Measurements from ENCODE around the gene BACE1. TPM values are rescaled to one million over a fixed set of nuclear protein-coding genes. Genes with fewer than 3 reads are reported as not detected.
"Not testable (repeated sequence)": the region's sequence is repeated elsewhere in the genome, so short reads cannot be mapped to it uniquely, and the experiment has no call there.

BACE1 gene
- total RNA-seq, 1 donor from 2014 or later: 0.13 TPM

DNA sequence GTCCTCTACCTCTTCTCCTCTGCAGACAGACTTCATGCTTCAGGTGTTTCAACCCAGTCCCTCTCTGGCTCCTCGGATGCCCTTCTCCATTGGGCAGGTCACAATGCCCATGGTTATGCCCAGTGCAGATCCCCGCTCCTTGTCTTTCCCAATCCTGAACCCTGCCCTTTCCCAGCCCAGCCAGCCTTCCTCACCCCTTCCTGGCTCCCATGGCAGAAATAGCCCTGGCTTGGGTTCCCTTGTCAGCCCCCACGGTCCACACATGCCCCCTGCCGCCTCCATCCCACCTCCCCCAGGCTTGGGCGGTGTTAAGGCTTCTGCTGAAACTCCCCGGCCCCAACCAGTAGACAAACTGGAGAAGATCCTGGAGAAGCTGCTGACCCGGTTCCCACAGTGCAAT is 34.2 kb downstream of the BACE1 start:
- H3K36me3 Mint-ChIP-seq (ENCODE audit: low read depth): peaks cover 12% of the 10 kb centered on the region
- H3K9me3 Mint-ChIP-seq: no peaks in the 10 kb centered on the region
- intact Hi-C loops (cut with micrococcal nuclease): no loop called here
- H3K27me3 Mint-ChIP-seq (ENCODE audit: insufficient read depth): no peaks in the 10 kb centered on the region
- DNase-seq (ENCODE audit: low spot score): no peak
- no peak overlapping the region for H3K27ac Mint-ChIP-seq
- peaks cover 11% of the 10 kb centered on the region for H3K4me1 Mint-ChIP-seq (ENCODE audit: low read depth)
- H3K4me3 Mint-ChIP-seq: no peak overlapping the region

DNA sequence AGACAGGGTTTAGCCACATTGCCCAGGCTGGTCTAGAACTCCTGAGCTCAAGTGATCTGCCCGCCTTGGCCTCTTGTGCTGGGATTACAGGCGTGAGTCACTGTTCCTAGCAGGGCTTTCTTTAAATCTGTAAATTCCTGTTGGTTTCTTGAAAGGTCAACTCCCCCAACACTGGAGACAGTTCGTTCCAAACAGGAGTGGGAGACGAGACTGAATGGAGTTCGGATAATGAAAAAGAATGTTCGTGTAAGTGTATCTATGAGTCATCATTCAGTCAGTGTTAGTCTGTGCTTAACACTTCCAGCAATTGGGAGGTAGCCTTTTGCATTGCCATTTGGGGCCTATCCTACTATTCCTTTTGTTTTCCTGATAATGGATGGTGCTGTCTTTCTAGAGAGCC is 34.9 kb downstream of the BACE1 start:
- no peak overlapping the region for H3K4me3 Mint-ChIP-seq
- intact Hi-C loops (cut with micrococcal nuclease): no loop called here
- peaks cover 11% of the 10 kb centered on the region for H3K4me1 Mint-ChIP-seq (ENCODE audit: low read depth)
- H3K36me3 Mint-ChIP-seq (ENCODE audit: low read depth): peaks cover 9% of the 10 kb centered on the region
- no peak for DNase-seq (ENCODE audit: low spot score)
- no peaks in the 10 kb centered on the region for H3K27me3 Mint-ChIP-seq (ENCODE audit: insufficient read depth)
- no peaks in the 10 kb centered on the region for H3K9me3 Mint-ChIP-seq
- no peak overlapping the region for H3K27ac Mint-ChIP-seq

DNA sequence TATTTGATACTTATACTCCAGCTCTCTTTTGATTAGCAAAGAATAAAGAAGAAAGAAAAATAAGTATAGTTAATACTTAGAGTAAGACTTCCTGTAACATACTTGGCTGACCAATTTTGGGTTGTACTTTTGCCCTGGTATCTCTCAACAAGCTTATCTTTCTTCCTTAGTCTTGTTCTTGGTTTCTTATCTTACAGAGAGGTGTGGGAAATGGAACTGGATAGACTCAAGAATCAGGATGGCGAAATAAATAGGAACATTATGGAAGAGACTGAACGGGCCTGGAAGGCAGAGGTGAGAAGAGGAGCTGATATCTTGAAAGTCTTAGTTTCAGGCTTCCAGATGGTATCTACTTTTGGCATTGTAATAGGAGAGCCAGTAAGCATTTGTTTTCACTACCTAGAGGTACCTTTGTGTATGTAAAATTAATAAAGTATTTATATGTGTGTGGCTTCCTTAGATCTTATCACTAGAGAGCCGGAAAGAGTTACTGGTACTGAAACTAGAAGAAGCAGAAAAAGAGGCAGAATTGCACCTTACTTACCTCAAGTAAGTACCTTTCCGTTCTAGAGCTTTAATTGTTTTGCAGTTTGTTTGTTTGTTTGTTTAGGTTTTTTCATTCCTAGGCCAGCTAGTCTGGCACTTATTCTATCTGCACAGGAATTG is 36.2 kb downstream of the BACE1 start:
- no peak overlapping the region for H3K27ac Mint-ChIP-seq

DNA sequence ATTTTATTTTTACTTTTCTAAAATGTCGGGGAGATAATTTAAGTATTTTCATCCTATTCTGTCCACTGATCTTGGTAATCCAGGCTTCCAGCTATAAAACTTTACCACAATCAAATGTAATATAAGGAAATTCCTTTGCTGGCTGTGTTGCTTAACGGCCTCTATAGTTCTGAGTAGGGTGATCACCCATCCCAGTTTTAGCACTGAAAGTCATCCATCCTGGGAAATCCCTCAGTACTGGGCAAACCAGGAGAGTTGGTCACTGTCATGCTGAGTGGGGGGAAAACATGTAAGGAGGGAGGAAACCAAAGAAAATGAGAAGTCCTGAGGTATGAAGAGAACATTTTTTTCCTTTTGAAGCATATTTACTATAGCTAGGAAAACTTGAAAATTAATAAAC is 37.7 kb downstream of the BACE1 start:
- H3K36me3 Mint-ChIP-seq (ENCODE audit: low read depth): peaks cover 15% of the 10 kb centered on the region
- no peak overlapping the region for H3K27ac Mint-ChIP-seq
- no peaks in the 10 kb centered on the region for H3K9me3 Mint-ChIP-seq
- intact Hi-C loops (cut with micrococcal nuclease): no loop called here
- peaks cover 11% of the 10 kb centered on the region for H3K4me1 Mint-ChIP-seq (ENCODE audit: low read depth)
- no peak overlapping the region for H3K4me3 Mint-ChIP-seq
- no peaks in the 10 kb centered on the region for H3K27me3 Mint-ChIP-seq (ENCODE audit: insufficient read depth)
- DNase-seq (ENCODE audit: low spot score): no peak

More for the DNA sequence above, 36.2 kb downstream of the BACE1 start:
- intact Hi-C loops (cut with micrococcal nuclease): no loop called here
- peaks cover 11% of the 10 kb centered on the region for H3K4me1 Mint-ChIP-seq (ENCODE audit: low read depth)
- no peaks in the 10 kb centered on the region for H3K27me3 Mint-ChIP-seq (ENCODE audit: insufficient read depth)
- no peak overlapping the region for H3K4me3 Mint-ChIP-seq
- no peak for DNase-seq (ENCODE audit: low spot score)
- peaks cover 9% of the 10 kb centered on the region for H3K36me3 Mint-ChIP-seq (ENCODE audit: low read depth)
- no peaks in the 10 kb centered on the region for H3K9me3 Mint-ChIP-seq

DNA sequence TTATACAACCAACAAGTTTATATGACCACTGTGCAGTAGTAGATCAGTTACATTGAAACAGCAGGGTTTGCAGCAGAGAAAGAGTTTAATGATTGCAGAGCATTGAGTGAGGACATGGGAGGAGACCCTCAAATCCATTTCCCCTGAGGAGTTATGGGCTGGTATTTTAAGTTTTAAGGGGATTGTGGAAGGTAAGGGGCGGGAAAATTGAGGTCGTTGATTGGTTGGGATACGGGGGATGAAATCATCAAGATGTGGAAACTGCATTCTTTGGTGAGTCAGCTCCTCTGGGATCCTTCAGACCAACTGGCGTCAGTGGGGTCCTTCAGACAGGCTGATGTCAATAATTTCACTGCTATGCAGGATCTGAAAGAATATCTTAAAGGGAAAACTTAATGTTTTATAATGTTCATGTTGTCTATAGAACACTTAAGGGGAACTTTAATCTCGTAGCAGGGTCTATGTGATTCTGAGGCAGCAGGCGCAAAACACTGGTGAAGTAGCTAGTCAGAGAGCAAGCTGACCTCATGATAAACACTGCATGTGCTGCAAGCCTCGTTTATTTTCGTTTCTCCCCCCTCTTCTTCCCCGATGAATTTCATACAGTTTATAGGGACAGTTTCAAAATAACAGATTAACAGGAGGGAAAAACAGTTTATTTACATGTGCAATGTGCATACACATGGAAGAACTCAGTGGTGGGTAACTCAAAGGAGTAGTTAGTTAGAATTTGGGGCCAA is 42.3 kb downstream of the BACE1 start:
- peaks cover 12% of the 10 kb centered on the region for H3K36me3 Mint-ChIP-seq (ENCODE audit: low read depth)
- H3K9me3 Mint-ChIP-seq: no peaks in the 10 kb centered on the region
- intact Hi-C loops (cut with micrococcal nuclease): no loop called here
- H3K27me3 Mint-ChIP-seq (ENCODE audit: insufficient read depth): no peaks in the 10 kb centered on the region
- no peak for DNase-seq (ENCODE audit: low spot score)
- H3K4me3 Mint-ChIP-seq: no peak overlapping the region
- H3K4me1 Mint-ChIP-seq (ENCODE audit: low read depth): no peaks in the 10 kb centered on the region
- H3K27ac Mint-ChIP-seq: no peak overlapping the region

DNA sequence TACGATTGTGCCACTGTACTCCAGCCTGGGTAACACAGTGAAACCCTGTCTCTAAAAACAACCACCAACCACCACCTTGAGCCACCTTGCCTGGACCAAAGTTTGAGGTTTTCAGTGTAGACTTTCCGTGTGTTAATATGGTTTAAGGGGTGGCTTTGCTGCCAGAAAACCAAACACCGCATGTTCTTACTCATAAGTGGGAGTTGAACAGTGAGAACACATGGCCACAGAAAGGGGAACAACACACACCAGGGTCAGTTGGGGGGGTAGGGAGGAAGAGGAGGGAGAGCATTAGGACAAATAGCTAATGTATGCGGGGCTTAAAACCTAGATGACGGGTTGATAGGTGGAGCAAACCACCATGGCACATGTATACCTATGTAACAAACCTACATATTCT is 43.9 kb downstream of the BACE1 start:
- DNase-seq (ENCODE audit: low spot score); H3K4me1 Mint-ChIP-seq (ENCODE audit: low read depth); intact Hi-C loops (cut with micrococcal nuclease); H3K27ac Mint-ChIP-seq; H3K27me3 Mint-ChIP-seq (ENCODE audit: insufficient read depth); H3K9me3 Mint-ChIP-seq; H3K4me3 Mint-ChIP-seq: not testable (repeated sequence)
- H3K36me3 Mint-ChIP-seq (ENCODE audit: low read depth): peaks cover 15% of the 10 kb centered on the region

DNA sequence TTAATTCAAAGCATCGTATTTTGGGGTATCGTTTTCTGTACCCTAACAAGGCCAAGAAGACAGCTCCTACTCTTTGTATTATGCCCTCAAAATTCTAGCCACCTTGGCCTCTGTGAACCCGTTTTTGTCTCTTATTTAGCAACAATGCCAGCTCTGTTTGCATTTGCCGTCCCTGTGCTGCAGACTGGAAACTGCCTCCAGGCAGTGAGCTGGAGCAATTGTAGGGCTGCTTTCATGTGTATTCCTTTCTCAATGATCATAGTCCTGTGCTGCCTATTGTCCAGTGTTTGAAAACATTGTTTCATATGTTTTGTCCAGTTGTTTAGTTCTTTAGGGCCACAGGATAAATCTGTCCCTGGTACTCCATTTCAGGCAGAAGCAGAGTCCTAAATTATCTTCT is 44.8 kb downstream of the BACE1 start:
- H3K4me1 Mint-ChIP-seq (ENCODE audit: low read depth): no peaks in the 10 kb centered on the region
- H3K27ac Mint-ChIP-seq: no peak overlapping the region
- H3K4me3 Mint-ChIP-seq: no peak overlapping the region
- H3K9me3 Mint-ChIP-seq: no peaks in the 10 kb centered on the region
- DNase-seq (ENCODE audit: low spot score): no peak
- peaks cover 15% of the 10 kb centered on the region for H3K36me3 Mint-ChIP-seq (ENCODE audit: low read depth)
- H3K27me3 Mint-ChIP-seq (ENCODE audit: insufficient read depth): no peaks in the 10 kb centered on the region
- intact Hi-C loops (cut with micrococcal nuclease): no loop called here

DNA sequence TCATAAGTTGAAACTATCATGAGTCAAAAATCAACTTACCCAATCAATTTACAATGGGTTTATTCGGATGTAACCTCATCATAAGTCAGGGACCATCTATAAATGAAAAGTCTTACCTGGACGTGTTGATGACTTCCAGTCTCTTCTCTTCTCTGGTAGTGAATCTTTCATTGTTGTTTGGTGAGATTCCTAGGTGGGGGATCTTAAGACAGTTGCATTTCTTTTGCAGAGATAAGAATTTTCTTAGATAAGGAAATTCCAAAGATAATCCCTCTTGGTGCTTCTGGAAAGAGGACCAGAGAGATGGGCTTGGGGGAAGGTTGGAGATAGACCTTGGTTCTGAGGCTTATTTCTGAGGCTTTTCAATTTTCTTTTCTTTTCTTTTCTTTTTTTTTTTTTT is 46.2 kb downstream of the BACE1 start:
- no peak for DNase-seq (ENCODE audit: low spot score)
- Mint-ChIP-seq H3K27ac (no peak overlapping the region), H3K4me1 (ENCODE audit: low read depth) (no peaks in the 10 kb centered on the region), H3K36me3 (ENCODE audit: low read depth) (peaks cover 14% of the 10 kb centered on the region), H3K9me3 (no peaks in the 10 kb centered on the region), H3K27me3 (ENCODE audit: insufficient read depth) (no peaks in the 10 kb centered on the region), H3K4me3 (no peak overlapping the region)
- intact Hi-C loops (cut with micrococcal nuclease): no loop called here

DNA sequence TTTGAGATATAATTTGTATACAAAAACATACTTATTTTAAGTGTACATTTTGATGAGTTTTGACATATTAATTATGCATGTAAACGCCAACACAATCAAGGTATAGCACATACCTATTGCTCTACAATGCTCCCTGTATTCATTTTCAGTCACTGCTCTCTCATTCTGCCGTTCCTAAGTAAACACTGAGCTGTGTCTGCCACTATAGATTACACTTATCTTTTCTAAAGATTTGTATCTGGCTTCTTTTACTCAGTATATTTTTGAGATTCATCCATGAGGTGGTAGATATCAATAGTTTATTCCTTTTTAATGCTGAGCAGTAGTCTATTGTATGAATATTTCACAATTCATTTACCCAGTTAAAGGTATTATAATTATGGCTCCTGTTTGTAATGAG is 50.3 kb downstream of the BACE1 start:
- Mint-ChIP-seq H3K36me3 (ENCODE audit: low read depth) (peaks cover 4% of the 10 kb centered on the region), H3K27me3 (ENCODE audit: insufficient read depth) (no peaks in the 10 kb centered on the region), H3K27ac (no peak overlapping the region), H3K9me3 (no peaks in the 10 kb centered on the region), H3K4me3 (no peak overlapping the region), H3K4me1 (ENCODE audit: low read depth) (no peaks in the 10 kb centered on the region)
- no peak for DNase-seq (ENCODE audit: low spot score)
- intact Hi-C loops (cut with micrococcal nuclease): no loop called here

DNA sequence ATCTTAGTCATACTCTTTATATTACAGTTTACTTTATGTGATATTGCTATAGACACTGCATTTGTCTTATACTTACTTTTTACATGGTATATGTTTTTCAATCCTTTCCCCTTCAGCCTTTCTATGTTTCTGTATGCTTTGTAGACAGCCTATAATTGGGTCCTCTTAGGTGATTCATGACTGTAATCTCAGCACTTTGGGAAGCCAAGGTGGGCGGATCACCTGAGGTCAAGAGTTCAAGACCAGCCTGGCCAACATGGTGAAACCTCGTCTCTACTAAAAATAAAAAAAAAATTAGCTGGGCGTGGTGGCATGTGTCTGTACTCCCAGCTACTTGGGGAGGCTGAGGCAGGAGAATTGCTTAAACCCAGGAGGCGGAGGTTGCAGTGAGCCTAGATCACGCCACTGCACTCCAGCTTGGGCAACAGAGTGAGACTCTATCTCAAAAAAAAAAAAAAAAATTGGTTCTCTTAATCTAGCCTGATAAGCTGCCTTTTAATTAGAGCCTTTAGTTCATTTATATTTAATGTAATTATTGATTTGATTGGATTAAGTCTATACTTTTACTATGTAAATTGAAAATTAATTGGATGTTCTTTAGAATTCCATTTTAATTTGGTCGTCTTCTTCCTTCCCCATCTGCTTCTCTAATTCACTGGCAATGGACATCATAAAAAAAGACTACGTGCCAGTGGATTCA is 51.3 kb downstream of the BACE1 start:
- H3K4me1 Mint-ChIP-seq (ENCODE audit: low read depth); H3K27ac Mint-ChIP-seq; intact Hi-C loops (cut with micrococcal nuclease); H3K27me3 Mint-ChIP-seq (ENCODE audit: insufficient read depth); H3K36me3 Mint-ChIP-seq (ENCODE audit: low read depth); H3K9me3 Mint-ChIP-seq; DNase-seq (ENCODE audit: low spot score); H3K4me3 Mint-ChIP-seq: not testable (repeated sequence)

DNA sequence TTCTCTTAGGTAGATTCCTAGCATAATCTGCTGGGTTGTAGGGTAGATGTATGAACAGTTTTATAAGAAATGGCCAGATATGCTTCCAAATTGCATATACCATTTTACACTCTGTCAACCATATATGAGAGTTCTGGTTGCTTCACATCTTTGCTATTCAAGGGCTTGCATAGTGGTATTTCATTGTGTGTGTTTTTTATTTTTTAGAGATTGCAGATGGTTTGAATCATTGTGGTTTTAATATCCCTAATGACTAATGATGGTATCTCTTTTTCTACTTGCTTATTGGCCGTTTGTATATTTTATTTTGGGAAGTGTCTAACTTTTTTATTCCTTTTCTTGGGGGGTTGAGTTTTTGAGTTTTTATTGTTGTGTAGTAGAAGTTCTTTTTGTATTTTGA is 56.6 kb downstream of the BACE1 start:
- H3K27ac Mint-ChIP-seq: no peak overlapping the region
- H3K4me3 Mint-ChIP-seq: no peak overlapping the region
- DNase-seq (ENCODE audit: low spot score): no peak
- H3K4me1 Mint-ChIP-seq (ENCODE audit: low read depth): peaks cover 5% of the 10 kb centered on the region
- intact Hi-C loops (cut with micrococcal nuclease): no loop called here
- peaks cover 10% of the 10 kb centered on the region for H3K36me3 Mint-ChIP-seq (ENCODE audit: low read depth)
- no peaks in the 10 kb centered on the region for H3K9me3 Mint-ChIP-seq
- no peaks in the 10 kb centered on the region for H3K27me3 Mint-ChIP-seq (ENCODE audit: insufficient read depth)

DNA sequence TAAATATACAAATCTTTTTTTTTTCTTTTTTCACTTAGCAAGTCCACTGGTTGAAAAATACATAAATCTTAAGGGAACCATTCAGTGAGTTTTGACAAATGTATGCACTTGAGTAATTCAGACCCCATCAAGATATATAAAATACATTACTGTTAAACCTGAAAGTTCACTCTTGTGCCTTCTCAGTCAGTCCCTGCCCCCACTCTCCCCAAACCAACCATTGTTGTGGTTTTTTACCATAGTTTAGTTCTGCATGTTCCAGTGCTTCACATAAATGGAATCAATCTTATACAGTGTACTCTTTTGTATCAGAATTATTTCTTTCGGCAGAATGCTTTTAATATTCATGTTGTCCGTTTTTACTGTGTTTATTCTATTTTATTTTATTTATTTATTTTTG is 57.5 kb downstream of the BACE1 start:
- peaks cover 12% of the 10 kb centered on the region for H3K36me3 Mint-ChIP-seq (ENCODE audit: low read depth)
- no peaks in the 10 kb centered on the region for H3K9me3 Mint-ChIP-seq
- no peak for DNase-seq (ENCODE audit: low spot score)
- no peak overlapping the region for H3K4me3 Mint-ChIP-seq
- H3K27ac Mint-ChIP-seq: no peak overlapping the region
- peaks cover 5% of the 10 kb centered on the region for H3K4me1 Mint-ChIP-seq (ENCODE audit: low read depth)
- intact Hi-C loops (cut with micrococcal nuclease): no loop called here
- no peaks in the 10 kb centered on the region for H3K27me3 Mint-ChIP-seq (ENCODE audit: insufficient read depth)

DNA sequence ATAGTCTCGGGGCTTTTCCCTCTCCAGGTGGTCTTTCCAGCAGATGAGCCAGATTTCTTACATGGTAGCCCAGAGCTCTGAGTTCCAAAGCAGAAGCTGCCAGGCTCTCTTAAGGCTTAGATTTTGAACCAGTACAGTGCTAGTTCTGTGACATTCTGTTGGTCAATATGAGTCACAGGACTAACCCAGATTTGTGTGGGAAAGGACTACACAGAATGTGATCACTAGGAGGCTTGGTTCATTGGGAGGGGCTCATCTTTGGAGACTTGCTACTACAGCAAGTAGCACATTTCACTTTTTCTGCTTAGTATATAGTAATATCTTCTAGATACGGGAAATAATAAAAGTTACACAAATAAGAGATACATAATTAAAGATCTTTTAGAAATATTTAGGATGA is 59.5 kb downstream of the BACE1 start:
- no peaks in the 10 kb centered on the region for H3K27me3 Mint-ChIP-seq (ENCODE audit: insufficient read depth)
- H3K4me1 Mint-ChIP-seq (ENCODE audit: low read depth): peaks cover 5% of the 10 kb centered on the region
- no peak overlapping the region for H3K27ac Mint-ChIP-seq
- intact Hi-C loops (cut with micrococcal nuclease): no loop called here
- peaks cover 17% of the 10 kb centered on the region for H3K36me3 Mint-ChIP-seq (ENCODE audit: low read depth)
- H3K9me3 Mint-ChIP-seq: no peaks in the 10 kb centered on the region
- no peak for DNase-seq (ENCODE audit: low spot score)
- no peak overlapping the region for H3K4me3 Mint-ChIP-seq
